Fibroblast of mammary gland (primary cell): Measurements from ENCODE around the gene NAT9.

Source experiments
- DNase-seq: peaks from one replicate; pipeline ENCODE4 v3.0.0-alpha.2; 2010; ENCODE audit warnings: low read depth
- H3K4me3 ChIP-seq: 2 replicates; pipeline ENCODE4 v1.5.1; 2011; ENCODE audit warnings: low read depth, mild to moderate bottlenecking, low read length, moderate library complexity; ENCODE audit not compliant: control insufficient read depth
- TF ChIP-seq, protein P1 (sequence below): conservative IDR thresholded peaks from 2 replicates; pipeline ENCODE4 v1.5.1; 2011; ENCODE audit warnings: low read depth, low read length, inconsistent platforms; ENCODE audit not compliant: control insufficient read depth, insufficient read depth

The NAT9 gene

DNA sequence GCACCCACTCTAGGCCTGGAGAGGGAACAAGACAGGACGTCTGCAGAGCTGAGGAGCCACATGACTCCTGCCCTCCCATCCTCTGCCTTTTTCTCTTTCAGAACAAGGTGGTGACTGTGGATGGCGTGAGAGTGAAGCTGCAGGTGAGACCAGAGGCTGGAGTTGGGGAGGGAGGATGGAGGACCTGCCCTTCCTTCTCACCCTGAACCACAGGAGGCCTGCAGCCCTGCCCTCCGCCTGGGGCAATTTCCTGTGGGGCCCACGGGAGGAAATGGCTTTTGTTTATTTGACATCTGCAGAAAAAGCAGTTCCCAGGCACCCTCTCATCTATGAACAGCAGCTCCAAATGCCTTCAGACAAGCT lies 34.0 kb downstream of the NAT9 start:
- DNase-seq: no peak
- no peak overlapping the region for H3K4me3 ChIP-seq
- TF ChIP-seq, protein P1, sequence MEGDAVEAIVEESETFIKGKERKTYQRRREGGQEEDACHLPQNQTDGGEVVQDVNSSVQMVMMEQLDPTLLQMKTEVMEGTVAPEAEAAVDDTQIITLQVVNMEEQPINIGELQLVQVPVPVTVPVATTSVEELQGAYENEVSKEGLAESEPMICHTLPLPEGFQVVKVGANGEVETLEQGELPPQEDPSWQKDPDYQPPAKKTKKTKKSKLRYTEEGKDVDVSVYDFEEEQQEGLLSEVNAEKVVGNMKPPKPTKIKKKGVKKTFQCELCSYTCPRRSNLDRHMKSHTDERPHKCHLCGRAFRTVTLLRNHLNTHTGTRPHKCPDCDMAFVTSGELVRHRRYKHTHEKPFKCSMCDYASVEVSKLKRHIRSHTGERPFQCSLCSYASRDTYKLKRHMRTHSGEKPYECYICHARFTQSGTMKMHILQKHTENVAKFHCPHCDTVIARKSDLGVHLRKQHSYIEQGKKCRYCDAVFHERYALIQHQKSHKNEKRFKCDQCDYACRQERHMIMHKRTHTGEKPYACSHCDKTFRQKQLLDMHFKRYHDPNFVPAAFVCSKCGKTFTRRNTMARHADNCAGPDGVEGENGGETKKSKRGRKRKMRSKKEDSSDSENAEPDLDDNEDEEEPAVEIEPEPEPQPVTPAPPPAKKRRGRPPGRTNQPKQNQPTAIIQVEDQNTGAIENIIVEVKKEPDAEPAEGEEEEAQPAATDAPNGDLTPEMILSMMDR: no peak

DNA sequence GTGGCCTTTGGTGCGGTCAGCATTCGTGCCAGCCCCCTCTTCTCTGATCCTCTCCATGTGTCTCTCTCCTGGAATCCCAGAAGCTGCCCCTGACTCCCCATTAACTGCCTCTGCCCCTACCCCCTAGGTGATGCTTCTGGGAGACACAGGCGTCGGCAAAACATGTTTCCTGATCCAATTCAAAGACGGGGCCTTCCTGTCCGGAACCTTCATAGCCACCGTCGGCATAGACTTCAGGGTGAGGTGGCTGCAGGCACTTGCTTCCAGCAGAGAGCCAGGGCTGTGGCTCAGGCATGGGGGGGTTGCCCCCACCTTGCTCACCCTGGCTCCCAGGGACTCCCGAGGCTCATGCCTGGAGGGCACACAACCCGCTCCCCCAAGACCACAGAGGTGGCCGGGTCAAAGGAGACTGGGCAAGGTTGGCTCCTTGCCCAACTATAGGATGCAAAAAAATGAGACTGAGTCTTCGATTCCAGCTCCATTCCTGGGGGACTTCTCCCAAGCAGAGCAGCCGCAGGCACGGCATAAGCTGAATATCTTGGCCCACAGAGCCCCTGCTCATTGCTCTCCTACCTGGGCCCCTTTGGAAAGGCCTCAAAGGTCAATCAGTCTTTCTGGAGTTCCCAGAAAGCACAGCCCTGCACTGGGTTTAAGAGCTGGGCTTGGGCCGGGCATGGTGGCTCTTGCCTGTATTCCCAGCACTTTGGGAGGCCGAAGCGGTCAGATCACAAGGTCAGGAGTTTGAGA lies 35.3 kb downstream of the NAT9 start:
- no peak for DNase-seq
- TF ChIP-seq, protein P1: no peak
- no peak overlapping the region for H3K4me3 ChIP-seq

DNA sequence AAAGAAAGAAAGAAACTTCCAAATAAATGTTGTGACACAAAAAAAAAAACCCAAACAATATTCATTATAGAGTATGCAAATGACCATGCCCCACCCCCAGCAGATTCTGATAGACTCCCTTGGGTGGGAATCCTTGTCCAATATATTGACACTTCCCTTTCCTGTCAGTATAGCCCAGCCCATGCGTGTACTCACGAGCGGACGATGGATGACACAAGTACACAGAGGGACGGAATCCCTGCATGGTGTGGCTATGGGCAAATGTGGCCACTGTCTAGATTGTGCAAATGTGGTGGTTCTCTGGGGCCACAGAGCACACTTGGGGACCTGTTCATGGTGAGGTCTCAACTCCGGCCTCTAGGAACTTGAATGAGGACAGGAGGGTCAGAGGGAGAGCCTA lies 36.0 kb downstream of the NAT9 start:
- DNase-seq: no peak
- no peak overlapping the region for H3K4me3 ChIP-seq
- TF ChIP-seq, protein P1: no peak

DNA sequence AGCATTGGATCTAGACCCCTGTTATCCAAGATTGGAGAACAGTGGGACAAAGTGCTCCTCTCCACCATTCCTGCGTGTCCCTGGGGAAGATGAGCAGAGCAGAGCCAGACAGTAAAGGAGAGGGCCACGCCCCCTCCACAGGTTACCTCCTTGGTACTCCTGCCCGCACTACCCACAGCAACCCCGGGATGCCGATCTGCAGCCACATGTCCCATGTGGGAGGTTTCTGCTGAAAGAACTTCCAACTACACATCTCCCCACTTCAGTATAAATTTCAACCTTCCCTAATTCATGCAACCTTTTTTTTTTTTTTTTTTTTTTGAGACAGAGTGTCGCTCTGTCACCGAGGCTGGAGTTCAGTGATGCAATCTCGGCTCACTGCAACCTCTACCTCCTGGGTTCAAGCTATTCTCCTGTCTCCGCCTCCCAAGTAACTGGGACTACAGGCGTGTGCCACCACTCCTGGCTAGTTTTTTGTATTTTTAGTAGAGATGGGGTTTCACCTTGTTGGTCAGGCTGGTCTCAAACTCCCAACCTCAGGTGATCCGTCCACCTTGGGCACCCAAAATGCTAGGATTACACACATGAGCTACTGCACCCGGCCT lies 36.8 kb downstream of the NAT9 start:
- no peak overlapping the region for H3K4me3 ChIP-seq
- TF ChIP-seq, protein P1: no peak

DNA sequence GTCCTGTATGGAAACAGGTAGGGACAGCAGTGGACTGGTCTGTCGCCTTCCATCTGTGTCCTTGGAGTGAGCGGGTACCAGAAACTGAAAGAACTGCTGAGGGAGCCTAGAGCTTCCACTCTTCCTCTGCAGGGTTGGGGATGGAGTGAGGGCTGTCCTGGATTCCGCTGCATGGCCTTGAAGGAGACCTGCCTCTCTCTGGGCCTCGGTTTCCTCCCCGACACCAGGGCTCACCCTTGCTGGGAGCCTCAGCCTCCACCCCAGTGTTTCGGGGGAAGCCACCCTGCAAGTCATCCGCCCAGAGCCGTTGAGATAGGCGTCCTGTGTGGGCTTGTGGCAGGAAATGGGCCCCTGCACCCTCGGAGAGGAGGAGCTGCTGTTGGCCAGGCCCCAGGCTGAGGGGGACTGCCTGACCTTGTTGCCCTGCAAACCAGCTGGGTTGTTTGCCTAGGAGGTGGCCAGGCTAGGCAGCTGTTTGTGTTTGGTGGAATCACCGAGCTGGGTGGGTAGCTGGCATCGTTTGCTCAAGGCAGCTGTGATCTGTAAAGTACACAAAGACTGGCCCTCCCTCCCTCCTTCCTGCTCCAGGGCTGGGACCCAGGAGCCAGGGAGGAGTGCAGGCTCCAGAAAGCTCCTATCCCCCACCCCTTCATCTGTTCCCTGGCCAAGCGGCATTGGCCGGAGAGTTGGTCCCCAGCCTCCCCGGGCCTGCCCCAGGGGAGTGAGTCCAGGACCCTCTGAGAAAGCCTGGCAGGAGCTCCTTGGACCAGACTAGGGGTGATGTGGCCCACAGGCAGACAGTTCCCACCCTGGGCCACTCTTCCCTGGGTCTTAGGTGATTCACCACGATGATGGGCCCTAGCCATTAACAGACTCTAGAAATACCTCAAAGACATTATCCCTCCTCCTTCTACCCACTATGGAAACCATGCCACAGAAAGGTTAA lies 37.8 kb downstream of the NAT9 start:
- TF ChIP-seq, protein P1: no peak
- no peak for DNase-seq
- no peak overlapping the region for H3K4me3 ChIP-seq

More for the DNA sequence above, 36.8 kb downstream of the NAT9 start:
- no peak for DNase-seq

DNA sequence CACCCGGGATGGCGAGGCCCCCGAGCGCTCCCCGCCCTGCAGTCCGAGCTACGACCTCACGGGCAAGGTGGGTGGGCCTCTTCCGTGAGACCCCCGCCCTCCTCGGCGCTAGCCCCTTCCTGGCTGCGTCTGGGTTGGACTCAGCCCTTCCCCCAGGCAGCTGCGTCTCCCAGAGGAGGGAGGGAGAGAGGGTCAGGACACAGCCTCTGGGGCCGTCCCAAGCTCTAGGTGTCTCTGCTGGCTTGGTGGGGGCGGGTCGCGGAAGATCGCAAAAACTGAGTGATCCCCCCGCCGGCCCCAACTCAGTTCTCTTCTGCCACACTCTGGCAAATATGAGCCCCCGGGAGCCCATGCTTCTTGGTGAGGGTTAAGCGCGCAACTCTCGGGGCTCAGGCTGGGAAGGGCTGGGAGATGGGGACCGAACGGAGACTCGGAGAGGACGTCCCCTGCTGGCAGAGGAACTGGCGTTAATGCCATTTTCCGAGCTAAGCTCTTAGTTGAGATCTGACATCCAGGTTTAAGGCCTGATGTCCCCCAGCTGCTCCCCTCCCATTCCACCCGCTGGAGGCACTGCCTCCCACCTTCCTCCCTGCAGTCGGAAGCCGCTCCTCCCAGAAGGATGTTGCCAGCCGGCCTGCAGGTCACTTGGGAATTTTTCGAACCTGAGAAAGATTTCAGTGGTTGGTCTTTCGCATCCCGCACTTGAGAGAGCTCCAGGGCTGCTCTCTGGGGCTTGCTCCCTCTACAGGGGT lies 38.7 kb downstream of the NAT9 start:
- TF ChIP-seq, protein P1: peak; percentile 24
- H3K4me3 ChIP-seq: no peak overlapping the region
- DNase-seq: peak; percentile 9
